Measurements from ENCODE around the gene F12. TPM values are rescaled to one million over a fixed set of nuclear protein-coding genes. Genes with fewer than 3 reads are reported as not detected.
A peak's percentile ranks its signal among the peaks of the same experiment; 100 is the strongest.

Gene F12
- total RNA-seq, 1 experiment from 2014 or later, result 10.0 TPM

GRCh38 chr5:177402271-177403043 lies 6.9 kb downstream of the F12 start (continued):
- TF ChIP-seq CREM (CRISPR knock-in tag; IDR thresholded peaks at IDR 0.05), result peak; percentile 54; the same call in 1 of the 2 replicates
- no peak for TF ChIP-seq JAZF1 (CRISPR knock-in tag; IDR thresholded peaks at IDR 0.05)
- TF ChIP-seq ZNF532 (CRISPR knock-in tag; IDR thresholded peaks at IDR 0.05; ENCODE audit: borderline replicate concordance), result peak; percentile 88; the same call in 1 of the 2 replicates
- TF ChIP-seq E2F5 (CRISPR knock-in tag; IDR thresholded peaks at IDR 0.05), result 0 out of 2 replicates have a peak, but pooled peaks have one; percentile 54
- TF ChIP-seq ZNF232 (CRISPR knock-in tag; IDR thresholded peaks at IDR 0.05), result peak; percentile 93
- TF ChIP-seq ZNF512 (CRISPR knock-in tag; IDR thresholded peaks at IDR 0.05; ENCODE audit: borderline replicate concordance), result no peak
- no peak for TF ChIP-seq ZNF396 (CRISPR knock-in tag; IDR thresholded peaks at IDR 0.05; ENCODE audit: borderline replicate concordance)
- TF ChIP-seq ETV6 (CRISPR knock-in tag; IDR thresholded peaks at IDR 0.05), result peak; percentile 98
- peak; percentile 86 for TF ChIP-seq TEAD4 (CRISPR knock-in tag; IDR thresholded peaks at IDR 0.05)
- no peak for TF ChIP-seq GTF2I (CRISPR knock-in tag; conservative IDR thresholded peaks at IDR 0.05)
- no peak for TF ChIP-seq IRF2 (CRISPR knock-in tag; IDR thresholded peaks at IDR 0.05; ENCODE audit: borderline replicate concordance, low read depth)
- no peak for TF ChIP-seq ZNF423 (CRISPR knock-in tag; IDR thresholded peaks at IDR 0.05)
- TF ChIP-seq KAT7 (CRISPR knock-in tag; IDR thresholded peaks at IDR 0.05; ENCODE audit: borderline replicate concordance), result 0 out of 2 replicates have a peak, but pooled peaks have one; percentile 79
- peak; percentile 100 for TF ChIP-seq MAX (CRISPR knock-in tag; IDR thresholded peaks at IDR 0.05)
- TF ChIP-seq ZSCAN18 (CRISPR knock-in tag; IDR thresholded peaks at IDR 0.05), result no peak
- no peak for TF ChIP-seq NFATC4 (CRISPR knock-in tag; IDR thresholded peaks at IDR 0.05)
- no peak for TF ChIP-seq ELF4 (CRISPR knock-in tag; IDR thresholded peaks at IDR 0.05; ENCODE audit: low read depth)
- peak; percentile 61; the same call in 1 of the 2 replicates for TF ChIP-seq USF1 (CRISPR knock-in tag; IDR thresholded peaks at IDR 0.05)
- no peak for TF ChIP-seq RORB (CRISPR knock-in tag; IDR thresholded peaks at IDR 0.05)
- TF ChIP-seq ATF6 (CRISPR knock-in tag; IDR thresholded peaks at IDR 0.05), result no peak
- TF ChIP-seq ZNF416 (CRISPR knock-in tag; IDR thresholded peaks at IDR 0.05), result no peak
- peak; percentile 89; the same call in 1 of the 2 replicates for TF ChIP-seq AFF4 (CRISPR knock-in tag; IDR thresholded peaks at IDR 0.05; ENCODE audit: borderline replicate concordance)
- no peak for TF ChIP-seq HMGA2 (CRISPR knock-in tag; IDR thresholded peaks at IDR 0.05)

Measured in WTC11 (cell line).